HepG2 (cell line): ENCODE results near the gene TNNI2. TPM values are rescaled to one million over a fixed set of nuclear protein-coding genes. Genes with fewer than 3 reads are reported as not detected.

ENCODE experiments used
- ATAC-seq: fragments of 200-7000 bp; cut with Tn5 transposase; 3 replicates; pipeline ENCODE4 v1.9.1; 2020; ENCODE audit warnings: mild to moderate bottlenecking, moderate library complexity
- BruUV-seq: library from RNA; stranded (reverse); fragments of 400-500 nt; replicated peaks from 2 replicates; lab custom pipeline; 2021; lab: Mats Ljungman, UMichigan
- CTCF ChIA-PET: fragments of 300-600 bp; formaldehyde crosslinking; extraction: SDS; loops from one replicate; lab custom pipeline; 2021; ENCODE audit warnings: low total read pairs, inconsistent platforms, low intra/inter-chr PET ratio; lab: Yijun Ruan, JAX
- POLR2A ChIA-PET: fragments of 350-600 bp; sonication (Branson Sonifier 250); formaldehyde crosslinking; loops from one replicate; lab custom pipeline; 2020; ENCODE audit warnings: antibody characterized with exemption, inconsistent platforms; lab: Yijun Ruan, JAX
- DNase-seq: peaks from one replicate; pipeline ENCODE4 v3.0.0-alpha.2; 2015; ENCODE audit warnings: low spot score
- FAIRE-seq: peaks from 3 replicates; lab custom pipeline; 2011; peaks lifted over from hg19 to GRCh38; lab: Jason Lieb, UNC
- H2AFZ ChIP-seq: one replicate; pipeline ENCODE4 v1.6.1; 2011; ENCODE audit warnings: low read length, inconsistent platforms
- H3K27ac ChIP-seq: fragments of 300-600 bp; 3 replicates; pipeline ENCODE4 v1.8.0; 2011; ENCODE audit warnings: mixed run types, mild to moderate bottlenecking, mixed read lengths, low read length, inconsistent platforms; ENCODE audit not compliant: insufficient read depth; ENCODE audit errors: extremely low read length
- H3K27me3 ChIP-seq, 2 experiments: fragments of 200-600 bp in 1 of 2; 2 replicates in 1 of 2; 3 replicates in 1 of 2; pipeline versions ENCODE4 v1.6.0 to v1.8.0; 2011; ENCODE audit warnings: low read length in 2 of 2, mild to moderate bottlenecking in 2 of 2, moderate library complexity in 2 of 2, inconsistent platforms in 1 of 2; ENCODE audit not compliant: insufficient read depth in 2 of 2, control insufficient read depth in 1 of 2
- H3K36me3 ChIP-seq, 2 experiments: fragments of 200-600 bp in 1 of 2; replicated peaks in 1 of 2; 2 replicates in 1 of 2; 3 replicates in 1 of 2; pipeline versions ENCODE4 v1.5.1 to v1.8.0; 2011; ENCODE audit warnings: low read length in 2 of 2, inconsistent platforms in 1 of 2; ENCODE audit not compliant: insufficient read depth in 2 of 2, control insufficient read depth in 1 of 2
- H3K4me1 ChIP-seq: 2 replicates; pipeline ENCODE4 v1.5.1; 2012; ENCODE audit warnings: low read length, inconsistent platforms; ENCODE audit not compliant: insufficient read depth
- H3K4me2 ChIP-seq: 2 replicates; pipeline ENCODE4 v1.6.0; 2011; ENCODE audit warnings: low read depth, low read length, inconsistent platforms
- H3K4me3 ChIP-seq, 3 experiments: fragments of 200-600 bp in 1 of 3; sonication (generic), shearing (Covaris generic) in 1 of 3; replicated peaks in 1 of 3; 2 replicates each; pipeline ENCODE4 v1.5.1; 2011 to 2016; ENCODE audit warnings: low read length in 3 of 3, inconsistent platforms in 2 of 3, low read depth in 2 of 3, mild to moderate bottlenecking in 2 of 3, control low read depth in 1 of 3, mixed read lengths in 1 of 3; ENCODE audit not compliant: insufficient read depth in 1 of 3
- H3K79me2 ChIP-seq: one replicate; pipeline ENCODE4 v1.6.1; 2011; ENCODE audit warnings: low read length, inconsistent platforms; ENCODE audit not compliant: insufficient read depth
- H3K9ac ChIP-seq: 2 replicates; pipeline ENCODE4 v1.6.0; 2011; ENCODE audit warnings: mild to moderate bottlenecking, low read depth, low read length, inconsistent platforms; ENCODE audit not compliant: insufficient read depth
- H3K9me3 ChIP-seq: 2 replicates; pipeline ENCODE4 v1.5.1; 2012; ENCODE audit warnings: mild to moderate bottlenecking, low read length
- H4K20me1 ChIP-seq: 2 replicates; pipeline ENCODE4 v1.6.0; 2011; ENCODE audit warnings: inconsistent platforms, mild to moderate bottlenecking, low read length, moderate library complexity; ENCODE audit not compliant: insufficient read depth
- CBX1 ChIP-seq: IDR thresholded peaks from one replicate; pipeline ENCODE4 v1.6.1; 2016; ENCODE audit warnings: antibody characterized with exemption, low read depth
- CHD2 ChIP-seq: IDR thresholded peaks from 2 replicates; pipeline ENCODE4 v1.6.1; 2011; ENCODE audit warnings: low read depth, low read length, improper control_type of control experiment
- GLI4 ChIP-seq: sonication (generic); formaldehyde crosslinking; IDR thresholded peaks from 2 replicates; pipeline ENCODE4 v1.5.1; 2020; ENCODE audit warnings: missing genetic modification reagents, mild to moderate bottlenecking, moderate library complexity, borderline replicate concordance
- KMT2B ChIP-seq: IDR thresholded peaks from 2 replicates; pipeline ENCODE4 v1.6.1; 2016; ENCODE audit warnings: missing genetic modification reagents, missing compliant biosample characterization
- MTF2 ChIP-seq: sonication (generic); formaldehyde crosslinking; IDR thresholded peaks from 2 replicates; pipeline ENCODE4 v1.5.0; 2020; ENCODE audit warnings: missing genetic modification reagents, borderline replicate concordance
- RBM22 ChIP-seq: fragments of 200-400 bp; formaldehyde crosslinking; optimal IDR thresholded peaks from 2 replicates; pipeline ENCODE3; 2017; ENCODE audit warnings: mild to moderate bottlenecking, low read length, moderate library complexity
- STAT6 ChIP-seq: sonication (generic); formaldehyde crosslinking; IDR thresholded peaks from 2 replicates; pipeline ENCODE4 v1.4.0; 2020; ENCODE audit warnings: missing genetic modification reagents, mild to moderate bottlenecking, borderline replicate concordance
- ZBTB7A ChIP-seq: sonication (generic); formaldehyde crosslinking; IDR thresholded peaks from 2 replicates; pipeline ENCODE4 v1.8.0; 2022; ENCODE audit warnings: mild to moderate bottlenecking, missing genetic modification reagents
- ZNF276 ChIP-seq: sonication (generic); formaldehyde crosslinking; IDR thresholded peaks from 2 replicates; pipeline ENCODE4 v1.4.0; 2020; ENCODE audit warnings: mild to moderate bottlenecking, low read depth, missing genetic modification reagents
- ZNF816 ChIP-seq: sonication (generic); formaldehyde crosslinking; IDR thresholded peaks from 2 replicates; pipeline ENCODE4 v1.8.0; 2022; ENCODE audit warnings: missing genetic modification reagents, mild to moderate bottlenecking, borderline replicate concordance
- ZZZ3 ChIP-seq: sonication (generic); formaldehyde crosslinking; IDR thresholded peaks from 2 replicates; pipeline ENCODE4 v1.4.0; 2020; ENCODE audit warnings: missing genetic modification reagents, mild to moderate bottlenecking, borderline replicate concordance
- WGBS: methylation state at CpG from one replicate; pipeline ENCODE4 v1.1.6; 2017; ENCODE audit warnings: low lambda C conversion rate; 5-methylcytosine and 5-hydroxymethylcytosine counted together
- in situ Hi-C: cut with HindIII; loops from 2 replicates; pipeline ENCODE4 v1.10.0; 2017; ENCODE audit warnings: low pct_unique_long_range_greater_than_20kb; ENCODE audit not compliant: extremely low pct_ligation_motif_present
- intact Hi-C: fragments of 100-400 bp; cut with micrococcal nuclease; formaldehyde crosslinking; loops from one replicate; pipeline ENCODE4 v1.10.0; 2022; ENCODE audit not compliant: unreplicated experiment
- polyA plus RNA-seq, 8 experiments: library from polyadenylated mRNA; depleted of rRNA in 3 of 8; stranded (reverse) in 7 of 8; unstranded in 1 of 8; fragments of >200 nt; fragmentation: Illumina TruSeq in 4 of 8; extraction: Trizol in 4 of 8; gene quantifications; 2 replicates each; pipeline versions ENCODE4 v1.2.1 to v1.2.3, GENCODE V29; 2011 to 2016; ENCODE audit warnings: low read depth in 4 of 8, missing spikeins in 1 of 8, mixed read lengths in 1 of 8; ENCODE audit not compliant: insufficient read depth in 1 of 8
- total RNA-seq, 5 experiments: library from RNA; depleted of rRNA; stranded (reverse); fragments of >200 nt; fragmentation: Illumina TruSeq; extraction: Trizol; gene quantifications; 2 replicates each; pipeline ENCODE4 v1.2.3, GENCODE V29; 2016; ENCODE audit warnings: low read depth in 1 of 5

TNNI2 gene
- total and polyA plus RNA-seq, 2 of the 13 experiments (the other 11 are each of a cell fraction or from before 2014, with no cell fraction given): 7.2 to 12.0 TPM

DNA sequence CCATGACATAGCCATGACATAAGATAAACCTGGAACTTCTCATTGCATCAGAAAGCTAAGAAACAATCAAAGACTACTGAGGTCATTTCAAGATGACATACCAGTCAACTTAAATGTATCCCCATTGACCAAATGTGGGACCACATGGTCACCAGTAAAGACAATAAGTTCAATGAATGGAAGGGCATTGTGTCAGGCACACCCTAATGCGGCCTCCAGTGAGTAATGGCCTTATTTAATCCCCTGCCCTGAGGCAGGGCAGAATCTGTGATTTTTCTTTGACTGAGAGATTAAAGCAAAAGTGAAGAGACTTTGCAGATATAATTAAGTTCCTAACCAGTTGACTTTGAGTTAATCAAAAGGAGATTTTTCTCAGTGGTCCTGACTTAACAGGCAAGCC is 21.3 kb upstream of the TNNI2 start:
- H2AFZ ChIP-seq: no peak overlapping the region
- no peak for TF ChIP-seq STAT6 (CRISPR knock-in tag)
- no peak for TF ChIP-seq KMT2B
- no peak for TF ChIP-seq ZZZ3 (CRISPR knock-in tag)
- no peak for TF ChIP-seq CHD2
- TF ChIP-seq GLI4 (CRISPR knock-in tag): no peak
- TF ChIP-seq ZBTB7A: no peak
- TF ChIP-seq ZNF816 (CRISPR knock-in tag): no peak
- no peak for TF ChIP-seq MTF2 (CRISPR knock-in tag)
- TF ChIP-seq CBX1: no peak
- TF ChIP-seq RBM22: no peak
- TF ChIP-seq ZNF276: no peak
- TF ChIP-seq, all 625 proteins: peak for 0
- no peak for DNase-seq
- H3K9me3 ChIP-seq: 0 out of 2 replicates have a peak, but pooled peaks cover 3% of the 10 kb centered on the region
- no peaks in the 10 kb centered on the region for H3K36me3 ChIP-seq
- CTCF ChIA-PET: no interaction called here
- H3K27me3 ChIP-seq: peaks cover 3 to 47% of the 10 kb centered on the region in 2 experiments; a peak in 3 of 5 replicates
- no peaks in the 10 kb centered on the region for H4K20me1 ChIP-seq
- POLR2A ChIA-PET: no interaction called here
- no peaks in the 10 kb centered on the region for H3K4me1 ChIP-seq
- no peak overlapping the region for H3K9ac ChIP-seq
- H3K4me3 ChIP-seq: no peak overlapping the region
- 0% methylated on average over 1 of the region's 1 CpG for WGBS
- ATAC-seq: no peak
- intact Hi-C loops (no loop called here), in situ Hi-C loops (no loop called here)
- no peak overlapping the region for H3K27ac ChIP-seq
- BruUV-seq: no TSS peak
- H3K4me2 ChIP-seq: no peak overlapping the region
- FAIRE-seq: no peak
- H3K79me2 ChIP-seq: no peaks in the 10 kb centered on the region
